Suppressor macrophage (primary cell): ENCODE measurements around the gene CD1D.
"Not testable (repeated sequence)": the region's sequence is repeated elsewhere in the genome, so short reads cannot be mapped to it uniquely, and the experiment has no call there.

Source experiments
- DNase-seq, 4 experiments: peaks; one replicate each; pipeline ENCODE4 v3.0.0-alpha.2; 2020 to 2022
- total RNA-seq, 17 experiments: gene quantifications; one replicate each; lab custom pipeline; 2026; ENCODE audit warnings: mixed read lengths in 6 of 17, inconsistent platforms in 3 of 17; lab: John Stamatoyannopoulos, UW

Gene CD1D
- total RNA-seq, result 0.42 to 24.6 (median 1.8) reads per million in 17 experiments

- DNase-seq, result peak; percentile 64 to 82 (median 76)
Measured at GRCh38 chr1:158180741-158181576, at the start of gene CD1D. Gene CD1D, plus strand, starts transcription at chr1:158180895. Its CDS starts 207 bp downstream, at chr1:158181102.

- DNase-seq, result no peak
Measured at GRCh38 chr1:158131217-158131616, 49.5 kb upstream of the CD1D start.

GRCh38 chr1:158140764-158141192 is 39.9 kb upstream of the CD1D start:
- peak in 3 of 4 experiments; percentile 20 to 26 (median 21) for DNase-seq

GRCh38 chr1:158145173-158145719 is 35.4 kb upstream of the CD1D start:
- no peak for DNase-seq

- DNase-seq, result no peak
Measured at GRCh38 chr1:158146165-158146564, 34.5 kb upstream of the CD1D start.

- DNase-seq, result no peak
Measured at GRCh38 chr1:158146739-158147138, 34.0 kb upstream of the CD1D start.

GRCh38 chr1:158147401-158147800 is 33.3 kb upstream of the CD1D start:
- peak in 2 of 4 experiments; percentile 25 to 31 for DNase-seq

GRCh38 chr1:158147869-158148268 is 32.8 kb upstream of the CD1D start:
- peak; percentile 46 to 80 (median 69) for DNase-seq

GRCh38 chr1:158148468-158148867 is 32.2 kb upstream of the CD1D start:
- DNase-seq, result peak; percentile 48 to 80 (median 68)

- DNase-seq, result no peak
Measured at GRCh38 chr1:158149175-158149574, 31.5 kb upstream of the CD1D start.

GRCh38 chr1:158149577-158150269 is 31.0 kb upstream of the CD1D start:
- peak; percentile 96 to 99 (median 97) for DNase-seq

- peak; percentile 62 to 93 (median 84) for DNase-seq
Measured at GRCh38 chr1:158150523-158150922, 30.2 kb upstream of the CD1D start.

- DNase-seq, result no peak
Measured at GRCh38 chr1:158153179-158153578, 27.5 kb upstream of the CD1D start.

- DNase-seq, result peak in 1 of 4 experiments; percentile 33
Measured at GRCh38 chr1:158153746-158154444, 26.8 kb upstream of the CD1D start.

GRCh38 chr1:158154501-158154900 is 26.2 kb upstream of the CD1D start:
- DNase-seq, result no peak

GRCh38 chr1:158155673-158156072 is 25.0 kb upstream of the CD1D start:
- no peak for DNase-seq

- DNase-seq, result no peak
Measured at GRCh38 chr1:158159597-158159996, 21.1 kb upstream of the CD1D start.

- no peak for DNase-seq
Measured at GRCh38 chr1:158161446-158161845, 19.2 kb upstream of the CD1D start.

GRCh38 chr1:158163000-158163947 is 17.4 kb upstream of the CD1D start:
- peak; percentile 26 to 70 (median 60) for DNase-seq

- no peak for DNase-seq
Measured at GRCh38 chr1:158169105-158169504, 11.6 kb upstream of the CD1D start.

- not testable (repeated sequence) for DNase-seq
Measured at GRCh38 chr1:158175915-158176314, 4.8 kb upstream of the CD1D start.
